Forelimb muscle (tissue), 1 donor: ENCODE data around the gene ZNF548. TPM values are rescaled to one million over a fixed set of nuclear protein-coding genes. Genes with fewer than 3 reads are reported as not detected.
A peak's percentile ranks its signal among the peaks of the same experiment; 100 is the strongest.

ENCODE experiments used
- DNase-seq: peaks from one replicate; pipeline ENCODE4 v3.0.0-alpha.2; 2013; ENCODE audit warnings: low read depth
- polyA plus RNA-seq: library from polyadenylated mRNA; unstranded; fragments of 120-200 nt; gene quantifications from one replicate; pipeline ENCODE4 v1.2.1, GENCODE V29; 2013; ENCODE audit not compliant: insufficient read length

Gene ZNF548
- polyA plus RNA-seq, 1 donor: 20.9 TPM

DNA sequence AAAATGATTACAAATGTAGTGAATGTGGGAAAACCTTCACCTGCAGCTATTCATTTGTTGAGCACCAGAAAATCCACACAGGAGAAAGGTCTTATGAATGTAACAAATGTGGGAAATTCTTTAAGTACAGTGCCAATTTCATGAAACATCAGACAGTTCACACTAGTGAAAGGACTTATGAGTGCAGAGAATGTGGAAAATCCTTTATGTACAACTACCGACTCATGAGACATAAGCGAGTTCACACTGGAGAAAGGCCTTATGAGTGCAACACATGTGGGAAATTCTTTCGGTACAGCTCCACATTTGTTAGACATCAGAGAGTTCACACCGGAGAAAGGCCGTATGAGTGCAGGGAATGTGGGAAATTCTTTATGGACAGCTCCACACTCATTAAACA is 9.2 kb downstream of the ZNF548 start:
- DNase-seq: no peak

DNA sequence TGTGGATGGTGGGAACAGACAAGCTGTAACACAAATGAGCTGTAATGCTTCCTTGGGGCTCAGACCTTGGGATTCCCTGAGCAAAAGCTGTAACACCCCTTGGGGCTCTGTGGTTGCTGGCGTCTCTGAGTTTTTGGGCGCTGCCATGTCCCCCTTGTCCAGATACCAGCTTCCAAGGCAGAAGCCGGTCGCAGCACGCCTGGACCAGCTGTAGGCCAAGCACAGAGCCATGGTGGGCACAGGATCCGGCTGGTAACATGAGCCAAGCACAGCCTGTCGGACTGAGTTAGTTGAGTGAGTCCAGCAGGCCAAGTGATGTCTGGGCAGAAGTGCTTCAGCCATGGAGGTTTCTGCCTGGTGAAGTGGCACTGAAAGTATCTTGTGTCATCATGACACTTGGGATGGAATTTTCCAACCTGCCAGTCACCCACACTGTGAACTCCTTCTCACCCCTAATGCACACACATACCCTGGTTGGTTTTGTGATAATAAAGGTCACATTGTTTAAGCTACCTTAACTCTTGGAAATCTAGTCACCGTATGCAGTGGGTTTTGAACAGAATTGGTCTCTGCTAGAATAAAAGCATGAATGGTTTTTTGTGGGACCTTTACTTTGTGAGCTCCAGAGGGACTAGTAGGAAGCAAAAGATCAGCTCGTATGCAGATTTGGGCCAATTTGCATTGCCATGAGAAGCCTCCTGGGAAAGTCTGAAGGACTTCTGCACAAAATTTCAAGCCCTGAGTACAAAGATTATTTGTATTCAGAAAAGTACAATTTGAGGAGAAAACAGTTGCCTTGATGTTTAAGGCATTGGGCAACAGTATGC is 14.3 kb downstream of the ZNF548 start:
- DNase-seq: no peak

DNA sequence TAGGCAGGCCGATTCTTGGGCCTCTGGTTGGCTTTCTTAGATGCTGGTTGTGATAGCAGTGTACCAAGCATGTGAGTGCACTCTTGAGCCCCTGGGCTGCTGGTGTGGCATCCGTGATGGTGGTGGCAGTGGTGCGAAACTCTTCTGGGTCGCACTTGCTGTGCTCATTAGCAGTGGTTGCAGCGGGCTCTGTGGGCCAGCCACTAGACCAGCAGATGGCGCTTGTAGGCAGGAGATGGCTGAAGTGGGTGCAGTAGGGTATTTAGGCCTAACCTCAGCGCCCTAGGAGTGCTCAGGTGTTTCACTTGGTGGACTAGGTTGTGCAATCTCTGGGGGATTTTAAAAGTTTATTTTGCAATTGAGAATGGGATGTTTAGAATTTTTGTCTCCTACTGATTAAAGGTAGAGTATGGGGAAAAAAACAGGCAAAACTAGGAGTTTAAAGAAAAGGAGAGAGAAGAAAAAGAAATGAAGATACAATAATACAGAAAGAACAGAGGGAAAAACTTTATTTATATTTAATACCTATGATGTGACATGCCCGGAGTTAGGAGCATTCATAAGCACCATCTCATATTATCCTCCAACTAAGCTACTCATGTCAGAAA is 17.0 kb downstream of the ZNF548 start:
- DNase-seq: no peak

DNA sequence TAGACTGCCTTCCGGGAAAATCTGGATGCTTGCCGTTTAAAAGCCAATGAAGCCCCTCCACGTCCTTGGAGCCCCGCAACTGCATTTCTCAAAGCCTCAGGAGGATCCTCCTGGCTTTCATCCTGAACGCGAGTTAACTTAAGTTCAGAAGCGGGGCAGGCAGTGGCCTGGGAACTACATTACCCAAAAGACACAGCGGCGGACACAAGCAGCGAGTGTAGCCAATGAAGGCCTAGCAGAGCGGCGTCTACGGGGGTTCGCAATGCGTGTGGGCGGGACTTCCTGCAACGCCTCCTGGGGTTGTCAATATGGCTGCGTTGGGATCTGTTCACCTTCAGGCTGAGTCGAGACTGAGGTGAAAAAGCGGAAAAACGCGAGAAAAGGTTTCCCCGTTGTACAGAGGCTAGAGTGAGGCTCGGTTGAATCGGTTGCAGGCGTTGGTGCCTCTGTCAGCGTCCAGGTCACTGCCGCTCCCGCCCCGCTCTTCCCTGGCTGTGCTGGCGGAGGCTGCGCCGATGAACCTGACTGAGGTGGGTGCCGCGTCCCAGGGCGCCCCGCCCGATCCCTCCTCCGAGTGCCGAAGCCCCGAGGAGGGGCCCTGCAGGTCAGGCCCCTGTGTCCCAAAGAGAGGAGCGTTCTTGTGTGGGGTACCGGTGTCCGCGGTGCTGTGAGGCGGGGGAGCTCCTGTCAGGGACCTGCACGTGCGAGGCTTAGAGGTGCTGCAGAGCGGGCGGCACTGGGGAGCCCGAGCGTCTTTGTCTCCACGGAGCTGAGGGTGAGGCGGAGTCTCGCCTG is 21.4 kb downstream of the ZNF548 start, which contains the start of gene ZNF17:
TSS of gene ZNF17 (plus strand) at position 285 of the 795 bp plus-strand sequence. CDS start 2,455 bp downstream, outside the sequence.
- DNase-seq: peak; percentile 94

DNA sequence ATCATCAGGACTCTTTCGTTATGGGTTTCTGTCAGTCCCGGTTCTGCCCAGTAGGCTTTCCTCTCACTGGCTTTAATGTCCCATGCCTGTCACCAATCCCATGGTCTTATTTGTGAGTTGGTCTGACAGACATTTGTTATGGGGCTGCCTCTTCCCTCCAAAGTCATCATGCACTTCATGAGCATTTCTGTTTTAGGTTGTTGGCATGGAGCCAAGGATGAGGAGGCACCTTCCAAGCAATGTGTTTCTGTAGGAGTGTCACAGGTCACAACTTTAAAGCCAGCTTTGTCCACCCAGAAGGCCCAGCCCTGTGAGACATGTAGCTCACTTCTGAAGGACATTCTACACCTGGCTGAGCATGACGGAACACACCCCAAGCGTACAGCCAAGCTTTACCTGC is 29.8 kb downstream of the ZNF548 start:
- no peak for DNase-seq

DNA sequence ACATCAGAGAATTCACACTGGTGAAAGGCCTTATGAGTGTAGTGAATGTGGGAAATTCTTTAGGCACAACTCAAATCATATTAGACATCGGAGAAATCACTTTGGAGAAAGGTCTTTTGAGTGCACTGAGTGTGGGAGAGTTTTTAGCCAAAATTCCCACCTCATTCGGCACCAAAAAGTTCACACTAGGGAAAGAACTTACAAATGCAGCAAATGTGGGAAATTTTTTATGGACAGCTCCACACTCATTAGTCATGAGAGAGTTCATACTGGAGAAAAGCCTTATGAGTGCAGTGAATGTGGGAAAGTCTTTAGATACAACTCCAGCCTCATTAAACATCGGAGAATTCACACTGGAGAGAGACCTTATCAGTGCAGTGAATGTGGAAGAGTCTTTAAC is 31.4 kb downstream of the ZNF548 start:
- no peak for DNase-seq

DNA sequence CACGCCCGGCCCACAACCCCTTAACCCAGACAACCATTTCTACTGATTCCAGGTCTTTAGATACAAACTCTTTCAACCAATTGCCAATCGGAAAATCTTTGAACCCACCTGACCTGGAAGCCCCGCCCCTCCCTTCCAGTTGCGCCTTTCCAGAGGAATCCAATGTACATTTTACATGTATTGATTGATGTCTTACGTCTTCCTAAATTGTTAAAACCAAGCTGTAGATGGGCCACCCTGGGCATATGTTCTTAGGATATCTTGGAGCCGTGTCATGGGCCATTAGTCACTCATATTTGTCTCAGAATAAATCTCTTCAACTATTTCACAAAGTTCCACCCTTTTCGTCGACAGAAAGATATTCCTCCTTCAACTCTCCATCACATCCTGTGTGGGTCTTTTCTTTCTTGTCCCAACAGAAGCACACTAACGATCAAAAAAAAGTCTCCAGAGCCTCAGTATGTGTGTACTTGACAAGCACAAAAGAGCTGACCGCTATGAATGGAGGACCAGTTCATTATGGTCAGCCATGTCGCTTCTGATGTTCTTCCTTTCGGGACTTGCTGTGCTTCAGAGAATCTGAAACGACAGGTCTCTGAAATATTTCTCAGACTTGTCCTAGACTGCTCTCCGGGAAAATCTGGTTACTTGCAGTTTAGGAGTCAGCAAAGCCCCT is 44.9 kb downstream of the ZNF548 start:
- DNase-seq: no peak

DNA sequence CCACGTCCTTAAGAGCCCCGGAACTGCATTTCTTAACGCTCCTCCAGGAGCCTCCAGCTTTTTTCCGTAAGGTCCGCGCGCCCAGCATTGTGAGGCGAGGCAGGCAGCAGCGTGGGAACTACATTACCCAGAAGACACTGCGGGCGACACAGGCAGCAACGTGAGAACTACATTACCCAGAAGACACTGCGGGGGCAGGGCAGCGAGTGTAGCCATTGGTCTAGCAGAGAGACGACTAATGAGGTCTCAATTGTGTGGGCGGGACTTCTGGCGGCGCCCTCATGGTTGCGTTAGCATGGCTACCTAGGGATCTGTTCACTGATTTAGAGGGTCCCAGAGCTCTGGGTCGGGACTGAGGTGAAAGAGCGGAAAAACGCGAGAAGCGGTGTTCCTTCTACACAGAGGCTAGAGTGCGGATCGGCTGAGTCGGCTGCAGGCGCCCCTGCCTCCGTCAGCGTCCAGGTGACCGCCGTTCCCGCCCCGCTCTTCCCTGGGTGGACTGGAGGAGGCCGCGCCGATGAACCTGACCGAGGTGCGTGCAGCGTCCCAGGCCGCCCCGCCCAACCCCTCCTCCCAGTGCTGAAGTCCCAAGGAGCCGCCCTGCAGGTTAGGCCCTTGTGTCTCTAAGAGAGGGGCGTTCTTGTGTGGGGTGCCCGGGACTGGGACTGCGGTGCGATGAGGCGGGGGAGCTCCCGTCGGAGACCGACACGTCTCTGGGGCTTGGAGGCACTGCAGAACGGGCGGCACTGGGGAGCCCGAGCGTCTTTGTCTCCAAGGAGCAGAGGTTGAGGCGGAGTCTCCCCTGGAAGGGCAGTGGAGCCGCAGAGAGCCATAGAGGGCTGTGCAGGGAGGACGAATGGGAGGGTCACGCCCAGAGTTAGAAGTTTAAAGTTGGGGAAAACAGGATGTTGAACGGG is 45.7 kb downstream of the ZNF548 start, which contains the start of gene ZNF749:
TSS of gene ZNF749 (plus strand) at position 264 of the 917 bp plus-strand sequence. CDS start at position 518, 254 bp downstream.
- DNase-seq: peak; percentile 97

DNA sequence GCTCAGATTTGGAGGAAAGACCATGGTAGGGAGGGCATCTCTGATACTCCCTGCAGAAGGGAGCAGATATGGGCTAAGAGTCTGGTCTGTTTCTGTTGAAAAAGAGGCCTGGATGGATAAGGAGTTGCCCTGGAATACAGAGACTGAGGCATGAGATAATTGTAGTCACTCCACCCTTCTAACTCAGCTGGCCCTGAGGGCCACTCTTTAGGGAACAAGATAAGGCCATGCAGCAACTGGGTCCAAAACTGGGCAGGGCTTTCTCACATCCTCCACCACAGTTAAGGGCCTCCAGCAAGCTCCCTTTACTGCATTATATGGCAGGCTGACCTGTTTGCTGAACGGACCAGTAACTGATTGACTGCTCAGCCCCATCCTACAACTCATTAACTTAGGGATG is 46.8 kb downstream of the ZNF548 start:
- DNase-seq: no peak

DNA sequence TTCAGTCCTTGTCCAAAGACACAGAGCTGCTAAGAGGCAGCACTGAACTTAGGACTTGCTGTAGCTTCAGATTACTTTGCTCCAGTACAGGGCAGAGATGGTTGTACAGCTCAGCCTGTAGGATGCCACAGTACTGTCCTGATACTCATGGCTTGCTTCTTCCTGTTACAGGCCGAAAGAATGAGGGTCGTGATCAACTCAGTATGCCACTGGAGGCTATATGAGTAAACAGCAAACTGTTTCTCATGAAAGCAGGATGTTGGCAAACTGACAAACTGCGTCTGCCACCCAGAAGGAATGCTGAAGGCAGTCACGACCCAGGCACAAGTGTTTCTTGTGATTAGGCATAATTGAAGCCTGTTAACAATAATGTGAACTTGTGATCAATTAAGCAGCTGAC is 48.3 kb downstream of the ZNF548 start:
- DNase-seq: no peak

DNA sequence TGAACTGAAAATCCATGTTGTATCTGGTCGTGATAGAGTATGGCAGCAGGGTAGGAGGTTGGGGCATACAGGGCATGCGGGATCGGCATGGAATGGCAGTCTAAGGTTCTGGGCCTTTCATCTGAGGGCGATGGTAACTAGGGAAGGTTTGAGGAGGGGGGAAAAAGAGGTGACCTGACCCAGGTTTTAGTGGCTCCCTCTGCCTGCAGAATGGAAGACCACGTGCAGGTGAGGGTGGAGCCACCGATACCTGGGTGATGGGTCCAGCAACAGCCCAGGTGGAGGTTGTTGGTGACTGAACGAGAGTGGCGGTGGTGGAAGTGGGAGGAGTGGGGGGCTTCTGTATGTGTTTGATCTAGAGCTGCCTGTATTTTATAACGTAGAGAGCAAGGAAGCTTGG is 49.3 kb downstream of the ZNF548 start:
- DNase-seq: no peak

DNA sequence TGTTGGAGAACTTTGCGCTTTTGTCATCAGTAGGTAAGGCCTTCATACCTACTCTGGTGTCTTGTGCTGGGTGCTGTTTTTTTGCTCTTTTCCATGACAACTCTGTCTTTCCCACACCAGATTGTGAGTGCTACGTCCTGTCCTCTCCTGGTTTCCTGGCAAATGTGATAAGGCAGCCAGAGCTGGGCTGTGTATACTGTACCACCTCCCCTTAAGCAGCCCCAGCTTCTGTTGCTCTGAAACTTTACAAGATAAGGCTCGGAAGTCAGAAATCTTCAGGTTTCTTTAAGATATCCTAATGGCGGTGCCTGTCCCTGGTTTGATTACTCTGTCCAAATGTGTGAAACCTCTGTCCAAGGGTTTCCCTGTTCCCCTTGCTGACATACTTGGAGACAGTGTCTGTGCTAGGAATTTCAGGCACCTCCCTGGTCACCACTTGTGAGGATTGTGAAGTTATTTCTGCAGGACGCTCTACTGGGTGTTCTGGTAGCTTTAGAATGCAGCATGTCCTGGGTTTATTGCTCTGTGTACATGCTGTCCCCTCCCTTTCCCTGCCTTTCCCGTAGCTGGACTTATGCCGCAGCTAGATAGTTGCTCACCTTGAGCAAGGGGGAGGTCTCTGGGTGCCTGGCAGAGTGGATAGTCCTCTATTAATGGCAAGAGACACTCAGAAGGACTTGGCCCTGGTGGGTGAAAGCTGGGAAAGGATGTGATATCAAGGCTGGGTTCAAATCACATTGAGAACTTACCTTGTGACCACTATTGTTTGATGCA is 52.5 kb downstream of the ZNF548 start:
- DNase-seq: no peak

DNA sequence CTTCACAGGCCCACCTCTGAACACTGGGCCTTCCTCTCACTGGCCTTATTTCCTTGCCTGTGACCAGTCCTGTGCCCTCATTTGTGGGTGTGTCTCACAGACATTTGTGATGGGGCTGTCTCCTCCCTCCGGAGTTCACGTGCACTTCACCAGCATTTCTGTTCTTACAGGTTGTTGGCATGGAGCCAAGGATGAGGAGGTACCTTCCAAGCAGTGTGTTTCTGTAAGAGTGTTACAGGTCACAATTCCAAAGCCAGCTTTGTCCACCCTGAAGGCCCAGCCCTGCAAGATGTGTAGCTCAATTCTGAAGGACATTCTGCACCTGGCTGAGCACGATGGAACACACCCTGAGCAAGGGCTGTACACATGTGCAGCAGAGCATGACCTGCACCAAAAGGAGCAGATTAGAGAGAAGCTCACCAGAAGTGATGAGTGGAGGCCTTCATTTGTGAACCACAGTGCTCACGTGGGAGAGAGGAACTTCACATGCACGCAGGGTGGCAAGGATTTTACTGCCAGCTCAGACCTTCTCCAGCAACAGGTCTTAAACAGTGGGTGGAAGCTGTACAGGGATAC is 53.6 kb downstream of the ZNF548 start:
- no peak for DNase-seq

DNA sequence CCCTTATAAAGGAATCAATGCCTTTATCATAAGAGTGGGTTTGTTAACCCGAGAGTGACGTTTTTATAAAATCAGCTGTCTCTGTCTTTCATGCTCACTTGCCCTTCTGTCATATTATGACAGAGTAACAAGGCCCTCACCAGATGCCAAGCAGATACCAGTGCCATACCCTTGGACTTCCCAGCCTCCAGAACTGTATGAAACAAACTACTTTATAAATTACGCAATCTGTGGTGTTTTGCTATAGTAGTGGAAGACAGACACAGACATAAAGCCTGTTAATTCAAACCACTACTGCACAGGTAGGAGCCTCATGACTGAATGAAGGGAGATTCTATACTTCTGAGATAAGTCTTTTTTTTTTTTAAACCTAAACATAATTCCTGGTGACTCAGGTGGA is 62.7 kb downstream of the ZNF548 start:
- DNase-seq: no peak

Other genes starting within 250 kb of the ZNF548 start
- not detected for gene ZIM3, start 244.7 kb upstream of the ZNF548 start, polyA plus RNA-seq
- not detected for gene DUXA, start 222.4 kb upstream of the ZNF548 start, polyA plus RNA-seq
- gene ZNF264, start 198.4 kb upstream of the ZNF548 start, polyA plus RNA-seq: 10.4 TPM
- 1.1 TPM for gene AURKC, start 158.8 kb upstream of the ZNF548 start, polyA plus RNA-seq
- 5.6 TPM for gene ZNF805, start 149.2 kb upstream of the ZNF548 start, polyA plus RNA-seq
- 3.9 TPM for gene ZNF460, start 109.4 kb upstream of the ZNF548 start, polyA plus RNA-seq
- 5.5 TPM for gene ZNF543, start 69.4 kb upstream of the ZNF548 start, polyA plus RNA-seq
- 8.9 TPM for gene ZNF304, start 38.6 kb upstream of the ZNF548 start, polyA plus RNA-seq
- gene TRAPPC2B, start 26.3 kb upstream of the ZNF548 start, polyA plus RNA-seq: 15.2 TPM
- 4.2 TPM for gene ZNF547, start 26.3 kb upstream of the ZNF548 start, polyA plus RNA-seq
- gene ZNF17, start 21.3 kb downstream of the ZNF548 start, polyA plus RNA-seq: 7.9 TPM
- gene ZNF749, start 45.5 kb downstream of the ZNF548 start, polyA plus RNA-seq: 6.6 TPM
- gene VN1R1, start 67.3 kb downstream of the ZNF548 start, polyA plus RNA-seq: 2.0 TPM
- gene ZNF772, start 87.7 kb downstream of the ZNF548 start, polyA plus RNA-seq: 9.3 TPM
- 10.6 TPM for gene ZNF419, start 97.9 kb downstream of the ZNF548 start, polyA plus RNA-seq
- gene ZNF773, start 110.1 kb downstream of the ZNF548 start, polyA plus RNA-seq: 7.8 TPM
- gene ZNF549, start 137.5 kb downstream of the ZNF548 start, polyA plus RNA-seq: 7.5 TPM
- 10.6 TPM for gene ZNF550, start 170.0 kb downstream of the ZNF548 start, polyA plus RNA-seq
- 4.9 TPM for gene ZNF416, start 189.1 kb downstream of the ZNF548 start, polyA plus RNA-seq
- 4.8 TPM for gene ZIK1, start 194.3 kb downstream of the ZNF548 start, polyA plus RNA-seq
- gene ZNF530, start 210.0 kb downstream of the ZNF548 start, polyA plus RNA-seq: 3.6 TPM
- 13.2 TPM for gene ZNF134, start 224.4 kb downstream of the ZNF548 start, polyA plus RNA-seq
- 17.3 TPM for gene ZNF211, start 243.3 kb downstream of the ZNF548 start, polyA plus RNA-seq